HG03045 (cell line): ENCODE data around the gene HMX2.

Experiments used
- ATAC-seq: cut with Tn5 transposase; IDR thresholded peaks from one replicate; pipeline ENCODE4 v1.9.1; 2021; ENCODE audit warnings: mild to moderate bottlenecking, moderate library complexity; ENCODE audit not compliant: unreplicated experiment

The HMX2 gene

GRCh38 chr10:123136806-123137642, 10.9 kb upstream of the HMX2 start:
- ATAC-seq, result no peak

- ATAC-seq, result no peak
Observed at GRCh38 chr10:123139165-123139520, 8.8 kb upstream of the HMX2 start.

GRCh38 chr10:123139521-123140163, 8.3 kb upstream of the HMX2 start:
- ATAC-seq, result no peak

- no peak for ATAC-seq
Observed at GRCh38 chr10:123140164-123140982, 7.6 kb upstream of the HMX2 start.

GRCh38 chr10:123140983-123141390, 6.9 kb upstream of the HMX2 start:
- no peak for ATAC-seq

- no peak for ATAC-seq
Observed at GRCh38 chr10:123141791-123142700, 5.9 kb upstream of the HMX2 start.

- ATAC-seq, result no peak
Observed at GRCh38 chr10:123142701-123143161, 5.2 kb upstream of the HMX2 start.

GRCh38 chr10:123143162-123143824, 4.6 kb upstream of the HMX2 start:
- ATAC-seq, result no peak

GRCh38 chr10:123143825-123144168, 4.1 kb upstream of the HMX2 start:
- ATAC-seq, result no peak

GRCh38 chr10:123144697-123145541, 3.0 kb upstream of the HMX2 start:
- ATAC-seq, result no peak

GRCh38 chr10:123145542-123146012, 2.4 kb upstream of the HMX2 start:
- ATAC-seq, result no peak

- ATAC-seq, result no peak
Observed at GRCh38 chr10:123146013-123146893, 1.7 kb upstream of the HMX2 start.

GRCh38 chr10:123146894-123147634, 872 bp upstream of the HMX2 start:
- ATAC-seq, result no peak

GRCh38 chr10:123148414-123149161, 652 bp downstream of the HMX2 start:
- no peak for ATAC-seq

- no peak for ATAC-seq
Observed at GRCh38 chr10:123149162-123149567, 1.2 kb downstream of the HMX2 start.

- no peak for ATAC-seq
Observed at GRCh38 chr10:123149568-123150270, 1.8 kb downstream of the HMX2 start.
